SK-N-MC (cell line): ENCODE data around the gene POLR2B.

Source experiments
- EZH2 ChIP-seq: fragments of 200-600 bp; sonication (generic); IDR thresholded peaks from one replicate; pipeline ENCODE4 v1.6.1; 2017; ENCODE audit warnings: antibody characterized with exemption
- POLR2AphosphoS5 ChIP-seq: IDR thresholded peaks from 2 replicates; pipeline ENCODE4 v1.6.1; 2012; ENCODE audit warnings: mild to moderate bottlenecking, low read depth, low read length, borderline replicate concordance

GRCh38 chr4:56976837-56977320 is 1.8 kb upstream of the POLR2B start:
- no peak for TF ChIP-seq POLR2AphosphoS5
- TF ChIP-seq EZH2 = no peak
